ENCODE results near the gene RNF130. TPM values are rescaled to one million over a fixed set of nuclear protein-coding genes. Genes with fewer than 3 reads are reported as not detected.

The RNF130 gene
- total RNA-seq, 1 donor from 2014 or later: 183 TPM

GRCh38 chr5:179964015-179964414, 107.5 kb downstream of the RNF130 start:
- H3K9me3 Mint-ChIP-seq: no peaks in the 10 kb centered on the region
- no peak overlapping the region for H3K4me3 Mint-ChIP-seq
- H3K27me3 Mint-ChIP-seq (ENCODE audit: insufficient read depth, low read depth): peaks cover 5% of the 10 kb centered on the region
- H3K27ac ChIP-seq: no peak overlapping the region
- peak overlapping the region; percentile 13 for H3K27ac Mint-ChIP-seq
- TF ChIP-seq EZH2 (IDR thresholded peaks at IDR 0.05) (no peak), CTCF (IDR thresholded peaks at IDR 0.05) (no peak), EZH2phosphoT487 (IDR thresholded peaks at IDR 0.05) (no peak)
- no peaks in the 10 kb centered on the region for H3K27me3 ChIP-seq
- no peak overlapping the region for H3K4me3 ChIP-seq
- peaks cover 20% of the 10 kb centered on the region for H3K36me3 ChIP-seq
- H3K9ac ChIP-seq: no peak overlapping the region
- no peaks in the 10 kb centered on the region for H3K4me1 ChIP-seq
- H2AFZ ChIP-seq (replicated peaks): no peak overlapping the region
- no peaks in the 10 kb centered on the region for H3K9me3 ChIP-seq (ENCODE audit: low read depth)
- no peak for DNase-seq (ENCODE audit: low spot score)
- no peak overlapping the region for H3K4me2 ChIP-seq
- no peaks in the 10 kb centered on the region for H3K79me2 ChIP-seq (ENCODE audit: low read depth)
- peaks cover 26% of the 10 kb centered on the region for H4K20me1 ChIP-seq (ENCODE audit: low read depth)
- H3F3A ChIP-seq (ENCODE audit: low read depth): no peaks in the 10 kb centered on the region
- H3K4me1 Mint-ChIP-seq: no peaks in the 10 kb centered on the region
- H3K36me3 Mint-ChIP-seq: peaks cover 72% of the 10 kb centered on the region

DNA sequence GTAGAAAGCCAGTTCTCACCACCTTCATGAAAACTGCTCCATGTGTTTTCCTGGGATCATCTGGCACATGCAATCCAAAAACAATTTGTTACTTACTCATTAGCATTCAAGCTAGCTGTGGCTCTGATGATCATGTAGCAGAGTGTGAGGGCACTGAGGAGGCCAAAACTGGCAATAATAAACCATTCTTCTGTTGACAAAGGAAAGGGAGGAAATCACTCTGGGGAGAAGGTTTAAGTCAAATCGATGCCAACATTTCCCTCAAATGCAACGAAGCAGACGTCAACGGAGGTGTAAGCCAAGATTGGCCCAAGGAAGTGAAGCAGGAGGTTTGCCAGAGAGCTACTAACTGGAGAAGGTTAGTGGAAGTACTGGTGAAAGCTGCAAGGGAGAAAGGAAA, 108.2 kb downstream of the RNF130 start:
- Mint-ChIP-seq H3K36me3 (peaks cover 69% of the 10 kb centered on the region), H3K27ac (no peak overlapping the region), H3K9me3 (no peaks in the 10 kb centered on the region), H3K4me1 (no peaks in the 10 kb centered on the region), H3K27me3 (ENCODE audit: insufficient read depth, low read depth) (peaks cover 5% of the 10 kb centered on the region), H3K4me3 (no peak overlapping the region)
- Histone ChIP-seq H3K27ac (no peak overlapping the region), H2AFZ (replicated peaks) (no peak overlapping the region), H3K27me3 (no peaks in the 10 kb centered on the region), H3K4me1 (no peaks in the 10 kb centered on the region), H4K20me1 (ENCODE audit: low read depth) (peaks cover 26% of the 10 kb centered on the region), H3K36me3 (peaks cover 17% of the 10 kb centered on the region), H3K9me3 (ENCODE audit: low read depth) (no peaks in the 10 kb centered on the region), H3F3A (ENCODE audit: low read depth) (no peaks in the 10 kb centered on the region), H3K4me2 (no peak overlapping the region), H3K9ac (no peak overlapping the region), H3K79me2 (ENCODE audit: low read depth) (no peaks in the 10 kb centered on the region), H3K4me3 (no peak overlapping the region)
- TF ChIP-seq EZH2phosphoT487 (IDR thresholded peaks at IDR 0.05) (no peak), CTCF (IDR thresholded peaks at IDR 0.05) (no peak), EZH2 (IDR thresholded peaks at IDR 0.05) (no peak)
- DNase-seq (ENCODE audit: low spot score): no peak

- no peaks in the 10 kb centered on the region for H3K27me3 Mint-ChIP-seq (ENCODE audit: insufficient read depth, low read depth)
- peaks cover 56% of the 10 kb centered on the region for H3K36me3 Mint-ChIP-seq
- no peak overlapping the region for H3K9ac ChIP-seq
- no peaks in the 10 kb centered on the region for H3K4me1 ChIP-seq
- H4K20me1 ChIP-seq (ENCODE audit: low read depth): peaks cover 29% of the 10 kb centered on the region
- H3K27ac ChIP-seq: no peak overlapping the region
- DNase-seq (ENCODE audit: low spot score): no peak
- H3K9me3 ChIP-seq (ENCODE audit: low read depth): no peaks in the 10 kb centered on the region
- H3K4me1 Mint-ChIP-seq: no peaks in the 10 kb centered on the region
- H3K27ac Mint-ChIP-seq: no peak overlapping the region
- no peaks in the 10 kb centered on the region for H3K79me2 ChIP-seq (ENCODE audit: low read depth)
- no peaks in the 10 kb centered on the region for H3K27me3 ChIP-seq
- H3F3A ChIP-seq (ENCODE audit: low read depth): no peaks in the 10 kb centered on the region
- no peaks in the 10 kb centered on the region for H3K9me3 Mint-ChIP-seq
- H2AFZ ChIP-seq (replicated peaks): no peak overlapping the region
- H3K4me2 ChIP-seq: no peak overlapping the region
- H3K4me3 ChIP-seq: no peak overlapping the region
- H3K4me3 Mint-ChIP-seq: no peak overlapping the region
- H3K36me3 ChIP-seq: peaks cover 13% of the 10 kb centered on the region
- TF ChIP-seq EZH2phosphoT487 (IDR thresholded peaks at IDR 0.05): no peak
- no peak for TF ChIP-seq CTCF (IDR thresholded peaks at IDR 0.05)
- no peak for TF ChIP-seq EZH2 (IDR thresholded peaks at IDR 0.05)
These were observed 111.2 kb downstream of the RNF130 start for GRCh38 chr5:179960204-179960831.
